Measurements from ENCODE around the gene NAT8L. TPM values are rescaled to one million over a fixed set of nuclear protein-coding genes. Genes with fewer than 3 reads are reported as not detected.

The NAT8L gene
- total and polyA plus RNA-seq, 2 of the 4 experiments (the other 2 are of a cell fraction), result 0.05 TPM; not detected in 1

GRCh38 chr4:2105559-2105958 is 46.4 kb downstream of the NAT8L start:
- Histone ChIP-seq H3K18ac (ENCODE audit: low read depth, low read length) (no peak overlapping the region), H2BK5ac (ENCODE audit: low read depth, low read length, poor library complexity, severe bottlenecking) (no peak overlapping the region), H4K8ac (ENCODE audit: low read depth in 2 of 2, low read length in 2 of 2) (no peak overlapping the region), H2AK9ac (replicated peaks; ENCODE audit: low read depth, low read length, poor library complexity) (no peak overlapping the region), H3K9me1 (ENCODE audit: insufficient read depth, low read length) (peaks cover 7% of the 10 kb centered on the region; the same call in 1 of the 2 replicates), H3K9me3 (ENCODE audit: control insufficient read depth, insufficient read depth, low read length) (peaks cover 6% of the 10 kb centered on the region), H2AFZ (replicated peaks; ENCODE audit: low read length, poor library complexity) (no peak overlapping the region), H2AK5ac (ENCODE audit: low read depth, low read length) (no peak overlapping the region), H2BK20ac (ENCODE audit: low read depth, low read length) (no peak overlapping the region), H4K5ac (ENCODE audit: low read depth, low read length) (no peak overlapping the region), H3K9ac (ENCODE audit: low read depth, low read length) (no peak overlapping the region), H3K4ac (ENCODE audit: low read depth, low read length) (no peak overlapping the region), H3K4me3 (ENCODE audit: insufficient read depth, low read depth, low read length) (no peak overlapping the region), H3K56ac (ENCODE audit: extremely low read depth, insufficient read depth, low read length) (no peak overlapping the region), H3K79me1 (ENCODE audit: low read depth in 1 of 2, low read length in 2 of 2) (no peaks in the 10 kb centered on the region), H4K20me1 (ENCODE audit: insufficient read depth, low read length) (no peaks in the 10 kb centered on the region), H3K27ac (ENCODE audit: insufficient read depth, low read length) (no peak overlapping the region), H2BK15ac (ENCODE audit: low read depth, low read length) (no peak overlapping the region), H3K36me3 (ENCODE audit: control insufficient read depth, insufficient read depth, low read length) (no peaks in the 10 kb centered on the region), H4K91ac (ENCODE audit: insufficient read depth, low read depth, low read length) (no peak overlapping the region), H3K14ac (replicated peaks; ENCODE audit: low read depth, low read length) (no peak overlapping the region), H3K23ac (ENCODE audit: low read depth, low read length) (no peak overlapping the region), H3K4me1 (ENCODE audit: control insufficient read depth, insufficient read depth, low read length) (peaks cover 3% of the 10 kb centered on the region; the same call in 1 of the 2 replicates), H2BK120ac (ENCODE audit: low read depth, low read length) (no peak overlapping the region), H3K4me2 (ENCODE audit: low read depth, low read length) (no peak overlapping the region), H3K27me3 (ENCODE audit: control insufficient read depth, insufficient read depth, low read length) (peaks cover 11% of the 10 kb centered on the region)
- ATAC-seq (ENCODE audit: low read depth) (peak; percentile 60), DNase-seq (peak; percentile 66)
- no TSS peak for BruUV-seq (replicated peaks)
- dilution Hi-C loops (cut with HindIII; ENCODE audit: low sequenced_read_pairs, unreplicated experiment), result no loop called here
- TF ChIP-seq NFE2L2 (IDR thresholded peaks at IDR 0.05; ENCODE audit: low read depth, low read length) (no peak), MXI1 (IDR thresholded peaks at IDR 0.05; ENCODE audit: borderline replicate concordance, low read depth, low read length) (no peak), MAZ (IDR thresholded peaks at IDR 0.05; ENCODE audit: borderline replicate concordance, low read depth, low read length) (no peak), CEBPB (IDR thresholded peaks at IDR 0.05; ENCODE audit: low read depth, low read length) (no peak), RAD21 (IDR thresholded peaks at IDR 0.05; ENCODE audit: low read length) (no peak), POLR2A (IDR thresholded peaks at IDR 0.05; ENCODE audit: low read depth, low read length) (no peak), CTCF (conservative IDR thresholded peaks at IDR 0.05; ENCODE audit: low read depth, low read length) (no peak), FOS (IDR thresholded peaks at IDR 0.05; ENCODE audit: low read depth, low read length) (no peak), MAFK (IDR thresholded peaks at IDR 0.05; ENCODE audit: low read depth, low read length) (no peak), RCOR1 (IDR thresholded peaks at IDR 0.05; ENCODE audit: insufficient replicate concordance, low read length) (no peak), ELK1 (IDR thresholded peaks at IDR 0.05; ENCODE audit: borderline replicate concordance, low read depth, low read length) (no peak), RFX5 (IDR thresholded peaks at IDR 0.05; ENCODE audit: low read depth, low read length) (no peak), BHLHE40 (IDR thresholded peaks at IDR 0.05; ENCODE audit: low read depth, low read length) (no peak)
- intact Hi-C loops (cut with micrococcal nuclease), result no loop called here
- in situ Hi-C loops (cut with MboI; ENCODE audit: low sequenced_read_pairs), result no loop called here
- POLR2A ChIA-PET (ENCODE audit: unreplicated experiment), result no interaction called here
- 100% methylated on average over 1 of the region's 1 CpG; no CpG with 5 or more reads in 1 of the 2 experiments for WGBS, 2 experiments (ENCODE audit: extremely low coverage in 2 of 2, insufficient read length in 1 of 2)
- CTCF ChIA-PET, result interaction anchor here (1.1 kb wide), 1 partner anchor 14 kb away, joined by 3 read pairs; no protein-coding TSS in a partner anchor
